Hindlimb muscle (tissue), 1 donor: ENCODE measurements around the gene PAX6. TPM values are rescaled to one million over a fixed set of nuclear protein-coding genes. Genes with fewer than 3 reads are reported as not detected.

Experiments used
- DNase-seq: peaks from one replicate; pipeline ENCODE4 v3.0.0-alpha.2; 2013
- polyA plus RNA-seq: library from polyadenylated mRNA; unstranded; fragments of 120-200 nt; gene quantifications from one replicate; pipeline ENCODE4 v1.2.1, GENCODE V29; 2013; ENCODE audit not compliant: insufficient read length

The PAX6 gene
- polyA plus RNA-seq, 1 donor, result not detected

- no peak for DNase-seq
Measured at GRCh38 chr11:31822175-31822926, 11.2 kb upstream of the PAX6 start.

- no peak for DNase-seq
Measured at GRCh38 chr11:31821766-31822165, 10.6 kb upstream of the PAX6 start.

GRCh38 chr11:31821235-31821764 is 10.2 kb upstream of the PAX6 start:
- DNase-seq, result no peak

GRCh38 chr11:31820438-31820818 is 9.3 kb upstream of the PAX6 start:
- DNase-seq, result no peak

GRCh38 chr11:31819621-31820437 is 8.7 kb upstream of the PAX6 start:
- no peak for DNase-seq

GRCh38 chr11:31818874-31819331 is 7.8 kb upstream of the PAX6 start:
- no peak for DNase-seq

GRCh38 chr11:31818425-31818755 is 7.3 kb upstream of the PAX6 start:
- DNase-seq, result no peak

- no peak for DNase-seq
Measured at GRCh38 chr11:31817621-31818424, 6.7 kb upstream of the PAX6 start.

GRCh38 chr11:31817054-31817620 is 6.0 kb upstream of the PAX6 start:
- DNase-seq, result no peak

- DNase-seq, result no peak
Measured at GRCh38 chr11:31816468-31817053, 5.4 kb upstream of the PAX6 start.

- no peak for DNase-seq
Measured at GRCh38 chr11:31815711-31816467, 4.8 kb upstream of the PAX6 start.

GRCh38 chr11:31814176-31814868 is 3.2 kb upstream of the PAX6 start:
- no peak for DNase-seq

GRCh38 chr11:31813391-31814175 is 2.5 kb upstream of the PAX6 start:
- no peak for DNase-seq

GRCh38 chr11:31812383-31813381 is 1.6 kb upstream of the PAX6 start:
- DNase-seq, result no peak

GRCh38 chr11:31809857-31810778 is 1.0 kb downstream of the PAX6 start:
- no peak for DNase-seq

GRCh38 chr11:31809541-31809856 is 1.6 kb downstream of the PAX6 start:
- DNase-seq, result no peak

- DNase-seq, result no peak
Measured at GRCh38 chr11:31808721-31809540, 2.2 kb downstream of the PAX6 start.
